ENCODE measurements around the gene INMT. TPM values are rescaled to one million over a fixed set of nuclear protein-coding genes. Genes with fewer than 3 reads are reported as not detected.

The INMT gene
- total and polyA plus RNA-seq, 2 experiments from 2014 or later = 0.98 to 4.9 TPM

DNA sequence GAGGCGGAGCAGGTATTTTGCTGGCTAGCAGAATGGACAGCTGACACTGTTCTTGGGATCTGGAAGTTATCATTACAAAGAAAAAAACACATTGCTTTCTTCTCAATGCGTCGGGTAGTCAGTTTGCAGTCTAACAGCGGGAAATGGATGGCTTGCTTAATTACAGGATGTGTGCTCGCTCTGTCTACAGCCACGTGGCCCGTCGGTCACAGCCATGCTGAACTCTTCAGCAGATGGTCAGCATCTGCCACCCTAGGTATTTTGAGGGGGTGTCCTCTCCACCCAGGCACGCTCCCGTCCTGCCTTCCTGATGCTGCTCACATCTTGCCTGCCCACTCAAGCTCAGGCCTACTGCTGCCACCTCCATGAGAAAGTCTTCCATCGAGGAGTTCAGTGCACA lies 20.4 kb upstream of the INMT start:
- no peak overlapping the region for H3K27ac ChIP-seq
- H3K4me1 ChIP-seq (ENCODE audit: low read depth) = no peaks in the 10 kb centered on the region
- DNase-seq (ENCODE audit: low read depth in 1 of 2, low spot score in 1 of 2) = no peak
- no peak overlapping the region for H3K4me3 ChIP-seq
- TF ChIP-seq, protein P1, sequence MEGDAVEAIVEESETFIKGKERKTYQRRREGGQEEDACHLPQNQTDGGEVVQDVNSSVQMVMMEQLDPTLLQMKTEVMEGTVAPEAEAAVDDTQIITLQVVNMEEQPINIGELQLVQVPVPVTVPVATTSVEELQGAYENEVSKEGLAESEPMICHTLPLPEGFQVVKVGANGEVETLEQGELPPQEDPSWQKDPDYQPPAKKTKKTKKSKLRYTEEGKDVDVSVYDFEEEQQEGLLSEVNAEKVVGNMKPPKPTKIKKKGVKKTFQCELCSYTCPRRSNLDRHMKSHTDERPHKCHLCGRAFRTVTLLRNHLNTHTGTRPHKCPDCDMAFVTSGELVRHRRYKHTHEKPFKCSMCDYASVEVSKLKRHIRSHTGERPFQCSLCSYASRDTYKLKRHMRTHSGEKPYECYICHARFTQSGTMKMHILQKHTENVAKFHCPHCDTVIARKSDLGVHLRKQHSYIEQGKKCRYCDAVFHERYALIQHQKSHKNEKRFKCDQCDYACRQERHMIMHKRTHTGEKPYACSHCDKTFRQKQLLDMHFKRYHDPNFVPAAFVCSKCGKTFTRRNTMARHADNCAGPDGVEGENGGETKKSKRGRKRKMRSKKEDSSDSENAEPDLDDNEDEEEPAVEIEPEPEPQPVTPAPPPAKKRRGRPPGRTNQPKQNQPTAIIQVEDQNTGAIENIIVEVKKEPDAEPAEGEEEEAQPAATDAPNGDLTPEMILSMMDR (IDR thresholded peaks at IDR 0.05; ENCODE audit: low read depth, low read length) = no peak
- H3K36me3 ChIP-seq = no peaks in the 10 kb centered on the region
- no peaks in the 10 kb centered on the region for H3K27me3 ChIP-seq
- H3K9me3 ChIP-seq (ENCODE audit: low read depth) = no peaks in the 10 kb centered on the region

DNA sequence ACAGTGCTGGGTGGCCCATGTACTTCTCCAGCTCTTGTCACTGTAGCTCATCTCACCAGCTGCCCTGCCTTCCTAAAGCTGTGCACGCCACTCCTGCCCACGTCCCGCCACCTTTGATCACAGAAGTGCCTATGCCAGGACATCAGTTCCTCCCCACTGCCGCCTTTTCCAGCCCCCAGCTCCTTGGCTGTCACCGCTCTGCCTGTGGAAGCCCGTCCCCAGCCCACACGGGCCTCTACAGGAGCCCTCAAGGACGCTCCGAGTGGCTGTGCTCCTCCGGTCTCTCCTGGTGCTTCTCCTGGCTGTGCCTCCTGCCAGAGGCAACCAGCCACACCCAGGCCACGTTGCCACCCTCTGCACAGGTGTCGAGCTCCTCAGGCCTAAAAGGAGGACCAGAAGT lies 19.3 kb upstream of the INMT start:
- Histone ChIP-seq H3K4me3 (no peak overlapping the region), H3K27ac (no peak overlapping the region), H3K4me1 (ENCODE audit: low read depth) (no peaks in the 10 kb centered on the region), H3K9me3 (ENCODE audit: low read depth) (no peaks in the 10 kb centered on the region), H3K27me3 (no peaks in the 10 kb centered on the region), H3K36me3 (no peaks in the 10 kb centered on the region)
- TF ChIP-seq, protein P1 (IDR thresholded peaks at IDR 0.05; ENCODE audit: low read depth, low read length) = no peak
- DNase-seq (ENCODE audit: low read depth in 1 of 2, low spot score in 1 of 2) = no peak

DNA sequence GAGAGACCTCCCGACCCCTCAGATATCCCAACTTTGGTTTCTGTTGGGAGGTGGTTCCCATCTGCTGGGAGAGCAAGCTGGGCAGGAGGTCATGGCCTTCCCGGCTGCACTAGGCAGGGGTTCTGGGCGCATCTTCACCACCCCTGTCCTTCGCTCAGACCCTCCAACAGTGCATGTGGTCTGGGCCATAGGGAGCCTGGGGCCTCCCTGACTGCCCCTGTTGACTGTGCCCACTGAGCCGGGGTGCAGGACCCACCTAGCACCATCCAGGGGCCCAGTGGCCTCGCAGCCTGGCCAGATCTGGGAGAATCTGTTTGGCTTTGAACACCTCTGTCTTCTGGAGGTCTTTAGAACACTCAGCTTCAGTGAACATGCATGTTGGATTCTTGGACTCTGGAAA lies 18.7 kb upstream of the INMT start:
- H3K36me3 ChIP-seq = no peaks in the 10 kb centered on the region
- no peaks in the 10 kb centered on the region for H3K27me3 ChIP-seq
- no peak for DNase-seq (ENCODE audit: low read depth in 1 of 2, low spot score in 1 of 2)
- H3K9me3 ChIP-seq (ENCODE audit: low read depth) = no peaks in the 10 kb centered on the region
- no peaks in the 10 kb centered on the region for H3K4me1 ChIP-seq (ENCODE audit: low read depth)
- no peak overlapping the region for H3K4me3 ChIP-seq
- TF ChIP-seq, protein P1 (IDR thresholded peaks at IDR 0.05; ENCODE audit: low read depth, low read length) = no peak
- no peak overlapping the region for H3K27ac ChIP-seq

GRCh38 chr7:30733691-30734090 lies 18.2 kb upstream of the INMT start:
- no peaks in the 10 kb centered on the region for H3K4me1 ChIP-seq (ENCODE audit: low read depth)
- no peaks in the 10 kb centered on the region for H3K36me3 ChIP-seq
- H3K9me3 ChIP-seq (ENCODE audit: low read depth) = no peaks in the 10 kb centered on the region
- TF ChIP-seq, protein P1 (IDR thresholded peaks at IDR 0.05; ENCODE audit: low read depth, low read length) = no peak
- no peak overlapping the region for H3K4me3 ChIP-seq
- H3K27ac ChIP-seq = no peak overlapping the region
- no peaks in the 10 kb centered on the region for H3K27me3 ChIP-seq
- DNase-seq (ENCODE audit: low read depth in 1 of 2, low spot score in 1 of 2) = no peak

GRCh38 chr7:30734497-30734896 lies 17.4 kb upstream of the INMT start:
- Histone ChIP-seq H3K36me3 (no peaks in the 10 kb centered on the region), H3K27me3 (no peaks in the 10 kb centered on the region), H3K4me1 (ENCODE audit: low read depth) (no peaks in the 10 kb centered on the region), H3K9me3 (ENCODE audit: low read depth) (no peaks in the 10 kb centered on the region), H3K4me3 (no peak overlapping the region), H3K27ac (no peak overlapping the region)
- TF ChIP-seq, protein P1 (IDR thresholded peaks at IDR 0.05; ENCODE audit: low read depth, low read length) = no peak
- DNase-seq (ENCODE audit: low read depth in 1 of 2, low spot score in 1 of 2) = no peak

DNA sequence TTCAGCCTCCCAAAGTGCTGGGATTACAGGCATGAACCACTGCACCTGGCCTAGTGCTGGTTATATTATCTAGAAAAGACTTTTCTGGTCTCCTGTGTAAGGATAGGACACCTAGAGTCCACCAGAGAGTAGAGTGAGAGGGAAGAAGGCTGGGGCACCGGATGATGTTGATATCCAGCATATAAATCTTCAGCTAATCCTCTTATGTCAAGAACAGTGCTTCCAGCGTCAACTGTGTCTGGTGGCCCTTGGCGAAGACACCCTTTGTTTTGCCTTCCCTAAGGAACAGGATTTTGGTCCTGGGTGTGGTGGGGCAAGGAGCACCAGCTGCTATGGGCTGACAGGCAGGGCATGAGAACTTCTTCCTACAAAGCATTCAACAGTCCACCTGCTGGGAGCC lies 16.3 kb upstream of the INMT start:
- no peaks in the 10 kb centered on the region for H3K9me3 ChIP-seq (ENCODE audit: low read depth)
- H3K4me3 ChIP-seq = no peak overlapping the region
- H3K27ac ChIP-seq = no peak overlapping the region
- TF ChIP-seq, protein P1 (IDR thresholded peaks at IDR 0.05; ENCODE audit: low read depth, low read length) = no peak
- DNase-seq (ENCODE audit: low read depth in 1 of 2, low spot score in 1 of 2) = no peak
- no peaks in the 10 kb centered on the region for H3K4me1 ChIP-seq (ENCODE audit: low read depth)
- no peaks in the 10 kb centered on the region for H3K36me3 ChIP-seq
- no peaks in the 10 kb centered on the region for H3K27me3 ChIP-seq

Data from cardiac muscle cell (in vitro differentiated cells and primary cell).